ENCODE data around the gene PLEKHH2. TPM values are rescaled to one million over a fixed set of nuclear protein-coding genes. Genes with fewer than 3 reads are reported as not detected.

Gene PLEKHH2
- total RNA-seq, 4 donors from 2014 or later, result 38.2 to 85.4 (median 68.7) TPM

DNA sequence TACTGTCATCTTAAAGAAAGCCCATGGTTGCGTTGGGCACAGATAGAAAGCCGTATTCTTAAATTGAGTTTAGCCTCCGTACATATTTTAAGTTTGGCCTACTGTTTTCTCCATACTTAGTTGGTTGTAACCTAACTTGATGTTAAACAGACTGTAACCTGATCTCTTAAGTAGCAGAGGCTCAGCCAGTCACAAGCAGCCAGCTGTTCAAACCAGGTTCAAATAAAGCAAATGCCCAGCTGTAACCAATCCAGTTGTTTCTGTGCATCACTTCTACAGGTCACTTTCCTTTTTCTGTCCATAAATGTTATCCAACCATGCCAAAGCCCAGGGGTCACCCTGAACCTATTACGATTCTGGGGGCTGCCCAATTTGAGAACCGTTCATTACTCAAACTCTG is 31.2 kb upstream of the PLEKHH2 start:
- no peak for TF ChIP-seq CTCF (IDR thresholded peaks at IDR 0.05; ENCODE audit: low read depth)

GRCh38 chr2:43609290-43609918 is 27.7 kb upstream of the PLEKHH2 start:
- TF ChIP-seq CTCF (IDR thresholded peaks at IDR 0.05; ENCODE audit: low read depth), result no peak

DNA sequence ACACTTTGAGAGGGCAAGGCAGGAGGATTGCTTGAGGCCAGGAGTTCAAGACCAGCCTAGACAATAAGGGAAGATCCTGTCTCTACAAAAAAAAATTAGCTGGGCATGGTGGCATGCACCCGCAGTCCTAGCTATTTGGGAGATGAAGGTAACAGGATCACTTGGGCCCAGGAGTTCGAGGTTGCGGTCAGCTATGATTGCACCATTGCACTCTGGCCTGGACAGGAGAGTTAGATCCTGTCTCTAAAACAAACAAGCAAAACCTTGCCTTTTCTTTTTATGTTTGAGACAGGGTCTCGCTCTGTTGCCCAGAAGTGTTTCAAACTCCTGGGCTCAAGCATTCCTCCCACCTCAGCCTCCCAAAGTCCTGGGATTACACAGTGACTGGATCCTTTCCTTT is 26.7 kb upstream of the PLEKHH2 start:
- TF ChIP-seq CTCF (IDR thresholded peaks at IDR 0.05; ENCODE audit: low read depth), result no peak

GRCh38 chr2:43611987-43612894 is 24.8 kb upstream of the PLEKHH2 start:
- TF ChIP-seq CTCF (IDR thresholded peaks at IDR 0.05; ENCODE audit: low read depth), result no peak

- no peak for TF ChIP-seq CTCF (IDR thresholded peaks at IDR 0.05; ENCODE audit: low read depth)
These were observed 24.1 kb upstream of the PLEKHH2 start for GRCh38 chr2:43612944-43613343.

- no peak for TF ChIP-seq CTCF (IDR thresholded peaks at IDR 0.05; ENCODE audit: low read depth)
These were observed 19.9 kb upstream of the PLEKHH2 start for GRCh38 chr2:43616967-43617680.

- TF ChIP-seq CTCF (IDR thresholded peaks at IDR 0.05; ENCODE audit: low read depth), result no peak
These were observed 17.5 kb upstream of the PLEKHH2 start for GRCh38 chr2:43619511-43619910.
